Brain microvascular endothelial cell (primary cell): Measurements from ENCODE around the gene NCAM1.

Experiments
- DNase-seq: peaks from one replicate; pipeline ENCODE4 v3.0.0-alpha.2; 2020
- H3K27ac ChIP-seq: fragments of 250-450 bp; sonication (Bioruptor Pico); 2 replicates; pipeline ENCODE4 v1.5.1; 2020; ENCODE audit warnings: mild to moderate bottlenecking, moderate library complexity
- H3K27me3 ChIP-seq: fragments of 250-450 bp; sonication (Bioruptor Pico); replicated peaks from 2 replicates; pipeline ENCODE4 v1.5.1; 2020; ENCODE audit warnings: mild to moderate bottlenecking
- H3K36me3 ChIP-seq: fragments of 250-450 bp; sonication (Bioruptor Pico); replicated peaks from 2 replicates; pipeline ENCODE4 v1.5.1; 2020; ENCODE audit warnings: mild to moderate bottlenecking
- H3K4me3 ChIP-seq: 2 replicates; pipeline ENCODE4 v1.5.1; 2011; ENCODE audit warnings: low read depth, mild to moderate bottlenecking, control low read depth, low read length, moderate library complexity
- CTCF ChIP-seq: IDR thresholded peaks from 2 replicates; pipeline ENCODE4 v1.5.1; 2011; ENCODE audit warnings: low read depth, mild to moderate bottlenecking, moderate library complexity, low read length, control low read depth, inconsistent platforms; ENCODE audit errors: missing control alignments
- in situ Hi-C: cut with HindIII; loops from 2 replicates; pipeline ENCODE4 v1.10.0; 2017; ENCODE audit warnings: low sequenced_read_pairs, low pct_ligation_motif_present

The NCAM1 gene

GRCh38 chr11:112949781-112950575 is 11.2 kb upstream of the NCAM1 start:
- no peaks in the 10 kb centered on the region for H3K27me3 ChIP-seq
- in situ Hi-C loops: no loop called here
- no peak for DNase-seq
- no peak overlapping the region for H3K4me3 ChIP-seq
- H3K36me3 ChIP-seq: no peaks in the 10 kb centered on the region
- H3K27ac ChIP-seq: no peak overlapping the region
- TF ChIP-seq CTCF: no peak

GRCh38 chr11:112958670-112959069 is 2.5 kb upstream of the NCAM1 start:
- Histone ChIP-seq H3K27ac (no peak overlapping the region), H3K27me3 (peaks cover 19% of the 10 kb centered on the region), H3K36me3 (no peaks in the 10 kb centered on the region), H3K4me3 (no peak overlapping the region)
- no peak for DNase-seq
- TF ChIP-seq CTCF: peak; percentile 46
- in situ Hi-C loops: no loop called here

GRCh38 chr11:112961751-112962578 is 745 bp downstream of the NCAM1 start:
- TF ChIP-seq CTCF: no peak
- no peak for DNase-seq
- Histone ChIP-seq H3K4me3 (peak overlapping the region; percentile 60), H3K27me3 (peaks cover 22% of the 10 kb centered on the region), H3K27ac (no peak overlapping the region), H3K36me3 (no peaks in the 10 kb centered on the region)
- in situ Hi-C loops: no loop called here

- DNase-seq: no peak
- H3K36me3 ChIP-seq: no peaks in the 10 kb centered on the region
- TF ChIP-seq CTCF: no peak
- peaks cover 22% of the 10 kb centered on the region for H3K27me3 ChIP-seq
- in situ Hi-C loops: no loop called here
- H3K4me3 ChIP-seq: peak overlapping the region; percentile 60
- no peak overlapping the region for H3K27ac ChIP-seq
Observed at GRCh38 chr11:112962579-112963367, 1.6 kb downstream of the NCAM1 start.

- Histone ChIP-seq H3K4me3 (peak overlapping the region; percentile 60), H3K27me3 (peaks cover 22% of the 10 kb centered on the region), H3K27ac (no peak overlapping the region), H3K36me3 (no peaks in the 10 kb centered on the region)
- no peak for DNase-seq
- in situ Hi-C loops: no loop called here
- TF ChIP-seq CTCF: no peak
Observed at GRCh38 chr11:112963368-112963955, 2.2 kb downstream of the NCAM1 start.
